ENCODE measurements around the gene ATE1.

GRCh38 chr10:121846555-121846954, 81.3 kb downstream of the ATE1 start:
- no peak for TF ChIP-seq LEF1 (IDR thresholded peaks at IDR 0.05; ENCODE audit: borderline replicate concordance)
- no peak for TF ChIP-seq ZNF384 (IDR thresholded peaks at IDR 0.05)
- TF ChIP-seq FOXM1 (IDR thresholded peaks at IDR 0.05; ENCODE audit: borderline replicate concordance) = no peak
- no peak for TF ChIP-seq TARDBP (IDR thresholded peaks at IDR 0.05)

All from HEK293T (cell line).